ENCODE data around the gene NOL6.
"Not testable (repeated sequence)": the region's sequence is repeated elsewhere in the genome, so short reads cannot be mapped to it uniquely, and the experiment has no call there.

The NOL6 gene

GRCh38 chr9:33429256-33429985, 44.3 kb downstream of the NOL6 start:
- no peak for DNase-seq

GRCh38 chr9:33426843-33427293, 46.9 kb downstream of the NOL6 start:
- no peak for DNase-seq

DNA sequence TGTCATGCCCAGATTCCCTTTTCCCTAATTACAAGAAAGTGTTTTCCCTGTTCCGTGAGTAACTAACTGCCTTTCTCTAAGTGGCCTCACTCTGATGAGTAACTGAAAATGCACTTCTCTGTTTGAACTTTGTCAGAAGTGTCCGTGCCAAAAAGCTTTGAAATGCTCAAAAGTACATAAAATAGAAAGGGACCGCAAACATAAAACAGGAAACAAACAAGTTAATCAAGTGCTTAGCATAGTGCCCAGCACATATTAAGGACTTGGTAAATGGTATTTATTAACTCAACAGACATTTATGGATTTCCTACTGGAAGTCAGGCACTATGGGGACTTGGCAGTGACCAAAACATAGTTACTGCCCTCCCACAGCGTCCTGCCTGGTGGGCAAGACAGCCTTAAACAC, 48.6 kb downstream of the NOL6 start:
- no peak for DNase-seq

DNA sequence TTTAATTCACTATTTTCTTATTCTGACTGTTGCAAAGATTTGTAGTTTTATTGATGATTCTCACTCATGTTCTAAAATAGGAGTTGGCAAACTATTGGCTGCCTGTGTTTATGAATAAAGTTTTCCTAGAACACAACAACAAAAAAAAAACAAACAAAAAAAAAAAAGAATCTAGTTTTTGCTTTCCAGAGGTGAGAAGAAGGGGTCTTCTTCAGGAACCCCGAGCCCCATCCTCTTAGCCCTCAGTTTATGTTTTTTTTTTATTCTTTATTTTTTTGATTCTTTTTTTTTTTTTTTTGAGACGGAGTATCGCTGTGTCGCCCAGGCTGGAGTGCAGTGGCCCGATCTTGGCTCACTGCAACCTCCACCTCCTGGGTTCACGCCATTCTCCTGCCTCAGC, 49.2 kb downstream of the NOL6 start:
- DNase-seq: not testable (repeated sequence)

GRCh38 chr9:33424043-33424442, 49.7 kb downstream of the NOL6 start:
- peak in 1 of 2 experiments; percentile 45 for DNase-seq

DNA sequence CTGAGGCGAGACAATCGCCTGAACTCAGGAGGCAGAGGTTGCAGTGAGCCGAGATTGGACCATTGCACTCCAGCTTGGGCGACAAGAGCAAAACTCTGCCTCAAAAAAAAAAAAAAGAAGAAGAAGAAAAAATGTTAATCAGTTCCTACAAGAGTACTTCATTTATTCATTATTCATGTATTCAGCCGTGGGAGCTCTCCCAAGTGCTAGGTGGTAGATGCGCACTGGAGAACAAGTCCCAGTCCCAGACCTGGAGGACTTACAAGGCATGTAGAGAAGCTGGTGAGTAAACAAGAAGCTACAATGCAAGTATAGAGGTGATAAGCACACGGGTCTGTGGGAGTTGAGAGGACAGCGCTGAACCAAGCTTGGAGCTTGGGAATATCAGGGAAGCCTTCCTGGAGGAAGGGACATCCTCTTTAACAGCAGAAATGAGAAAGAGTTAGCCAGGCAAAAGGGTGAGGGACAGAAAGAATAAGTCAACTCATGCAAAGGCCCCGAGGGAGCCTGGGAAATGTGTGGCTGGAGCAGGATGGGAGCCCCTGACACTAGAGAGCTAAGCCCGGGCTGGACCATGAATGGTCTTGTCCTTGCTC, 53.9 kb downstream of the NOL6 start:
- no peak for DNase-seq

DNA sequence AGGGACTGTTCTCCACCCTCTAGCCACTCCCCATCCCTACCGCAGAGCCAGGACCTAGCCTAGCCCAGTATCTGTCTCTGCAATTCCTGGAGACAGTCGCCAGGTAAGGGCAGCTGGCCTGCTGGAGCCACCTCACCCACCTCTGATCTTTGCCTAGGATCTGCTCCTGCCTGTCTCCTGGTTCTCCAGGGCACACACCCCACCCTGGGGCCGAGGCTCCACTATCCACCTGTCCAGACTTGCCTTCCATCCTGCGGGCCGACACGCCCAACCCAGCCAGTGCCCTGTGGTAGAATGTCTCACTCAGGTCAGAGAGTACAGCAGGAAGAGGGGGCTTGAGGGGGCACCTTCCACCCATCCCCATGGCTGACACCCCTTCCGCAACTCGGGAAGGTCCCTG, 55.6 kb downstream of the NOL6 start:
- no peak for DNase-seq

- no peak for DNase-seq
Observed at GRCh38 chr9:33416996-33417395, 56.7 kb downstream of the NOL6 start.

DNA sequence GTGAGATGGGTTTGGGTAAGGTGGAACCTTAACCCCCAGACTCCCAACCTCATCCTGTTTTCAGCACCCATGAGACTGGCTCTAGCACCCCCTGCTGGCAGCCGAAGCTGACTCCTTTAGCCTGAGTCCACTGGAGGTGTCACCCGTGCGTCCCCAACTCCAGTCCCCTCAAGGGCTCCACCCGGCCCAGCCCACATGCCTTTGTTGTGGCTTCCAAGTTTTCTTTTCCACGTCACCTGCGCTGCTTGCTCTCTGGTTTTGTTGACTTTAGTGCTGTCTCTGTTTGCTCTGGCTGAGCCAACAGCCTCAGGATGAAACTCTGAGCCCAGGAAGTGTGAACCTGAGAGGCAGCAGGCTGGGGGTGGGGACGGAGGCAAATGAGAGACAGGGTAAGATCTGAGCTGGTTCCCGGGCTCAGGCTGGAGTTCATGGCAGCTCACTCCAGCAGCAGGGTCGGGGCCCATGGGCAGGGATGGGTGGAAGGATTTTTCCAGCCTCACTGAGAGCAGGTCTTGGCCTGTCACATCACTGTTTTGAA, 58.2 kb downstream of the NOL6 start:
- peak in 1 of 2 experiments; percentile 15 for DNase-seq

DNA sequence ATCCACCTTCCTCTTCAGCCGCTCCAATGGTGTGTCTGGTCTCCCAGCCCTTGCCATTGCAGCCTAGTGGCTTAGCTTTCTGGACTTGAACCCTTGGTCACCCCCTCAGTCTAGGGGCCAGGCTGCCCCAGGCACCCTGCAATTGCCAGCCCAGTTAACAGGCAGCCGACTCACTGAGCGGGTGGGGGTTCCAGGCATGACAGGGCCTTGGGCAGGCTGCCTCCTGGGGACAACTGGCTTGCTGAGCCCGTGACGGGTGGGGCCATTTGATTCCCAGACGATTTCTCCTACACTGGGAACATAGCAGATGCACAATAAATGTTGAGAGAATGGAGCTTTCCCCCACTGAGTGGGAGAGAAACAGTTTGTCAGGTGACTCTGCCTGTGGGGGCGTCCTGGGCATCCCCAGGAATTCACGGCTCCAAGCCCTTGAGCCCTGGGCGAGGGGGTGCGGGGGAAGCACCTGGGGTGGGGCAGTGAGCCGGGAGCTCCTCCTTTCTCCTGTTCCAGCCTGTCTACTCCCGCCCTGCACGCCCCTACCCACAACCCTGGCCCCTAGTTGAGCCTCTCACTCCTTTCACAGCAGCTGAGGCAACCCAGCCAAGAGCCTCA, 58.7 kb downstream of the NOL6 start:
- DNase-seq: no peak

DNA sequence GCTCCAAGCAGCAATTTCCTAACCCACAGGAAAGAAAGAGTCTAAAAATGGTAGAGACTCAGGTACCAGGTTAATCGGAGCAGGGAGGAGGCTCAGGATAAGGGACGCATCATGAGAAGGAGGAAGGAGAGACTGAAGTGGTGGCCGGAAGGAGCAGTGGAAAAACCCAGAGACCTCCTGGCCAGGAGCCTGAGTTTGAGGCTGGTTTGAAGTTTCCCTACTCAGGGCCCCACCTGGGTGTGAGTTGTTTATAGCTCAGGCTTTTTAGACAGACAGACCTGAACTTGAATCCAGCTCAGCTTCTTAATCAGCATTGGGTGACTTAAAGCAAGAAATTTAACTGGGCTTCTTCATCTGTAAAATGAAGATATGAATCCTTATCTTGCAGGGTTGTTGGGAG, 59.5 kb downstream of the NOL6 start:
- DNase-seq: no peak

Measured in NCI-H524 (cell line).